SH-SY5Y (cell line): Measurements from ENCODE around the gene KNSTRN.

Source experiments
- GATA2 ChIP-seq: IDR thresholded peaks from 2 replicates; pipeline ENCODE4 v1.6.1; 2011; ENCODE audit warnings: mild to moderate bottlenecking, low read depth, low read length
- GATA3 ChIP-seq: IDR thresholded peaks from 2 replicates; pipeline ENCODE4 v1.6.1; 2011; ENCODE audit warnings: low read depth, mild to moderate bottlenecking, low read length, moderate library complexity

Gene KNSTRN

DNA sequence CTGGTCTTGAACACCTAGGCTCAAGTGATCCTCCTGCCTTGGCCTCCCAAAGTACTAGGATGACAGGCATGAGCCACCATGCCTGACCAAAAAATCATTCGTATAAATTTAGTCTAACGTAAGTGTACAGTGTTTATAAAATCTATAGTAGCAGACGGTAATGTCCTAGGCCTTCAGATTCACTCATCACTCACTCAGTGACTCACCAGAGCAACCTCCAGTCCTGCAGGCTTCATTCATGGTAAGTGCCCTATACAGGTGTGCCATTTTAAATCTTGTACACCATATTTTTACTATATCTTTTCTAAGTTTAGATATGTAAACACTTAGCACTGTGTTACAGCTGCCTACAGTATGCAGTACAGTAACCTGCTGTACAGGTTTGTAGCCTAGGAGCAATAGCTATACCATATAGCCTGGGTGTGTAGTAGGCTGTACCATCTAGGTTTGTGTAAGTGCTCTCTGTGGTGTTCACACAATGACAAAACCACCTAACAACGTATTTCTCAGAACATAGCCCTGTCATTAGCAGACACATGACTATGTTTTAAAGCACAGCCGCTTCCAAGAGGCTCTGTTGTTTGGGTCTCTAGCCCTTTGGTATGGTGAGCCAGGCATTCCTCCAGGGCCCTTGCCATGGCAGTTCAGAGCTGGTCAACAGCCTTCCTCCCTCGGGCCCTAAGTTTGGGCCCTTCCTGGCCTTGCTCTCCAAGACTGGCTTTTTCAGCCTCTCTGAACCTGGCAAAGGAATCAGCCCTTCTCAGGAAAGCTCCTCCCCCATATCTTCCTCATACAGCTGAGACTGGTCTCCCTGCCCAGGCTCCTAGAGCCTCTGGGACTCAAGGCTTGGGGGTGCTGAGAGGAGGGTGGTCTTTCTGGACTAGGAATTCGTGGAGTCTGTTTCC is 39.9 kb upstream of the KNSTRN start:
- TF ChIP-seq GATA3: no peak
- TF ChIP-seq GATA2: no peak

DNA sequence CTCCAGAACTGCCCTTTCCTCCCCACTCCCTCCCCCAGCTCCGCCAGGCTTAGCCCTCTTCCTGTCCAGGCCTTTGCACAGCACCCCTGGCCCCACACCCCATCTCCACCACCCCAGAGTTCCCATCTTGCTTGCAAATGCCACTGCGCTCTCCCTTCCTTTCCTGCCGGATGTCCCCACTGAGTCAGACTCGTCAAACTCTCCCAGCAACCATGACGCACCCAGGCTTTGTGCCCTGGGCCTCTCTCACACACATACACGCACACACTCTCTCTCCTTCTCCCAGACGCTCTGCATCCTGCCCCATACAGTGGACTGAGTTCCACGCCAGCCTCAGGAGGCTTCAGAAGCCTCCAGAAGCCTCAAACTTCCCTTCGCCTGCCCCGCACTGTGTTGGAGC is 39.0 kb upstream of the KNSTRN start:
- TF ChIP-seq GATA2 (no peak), GATA3 (no peak)

DNA sequence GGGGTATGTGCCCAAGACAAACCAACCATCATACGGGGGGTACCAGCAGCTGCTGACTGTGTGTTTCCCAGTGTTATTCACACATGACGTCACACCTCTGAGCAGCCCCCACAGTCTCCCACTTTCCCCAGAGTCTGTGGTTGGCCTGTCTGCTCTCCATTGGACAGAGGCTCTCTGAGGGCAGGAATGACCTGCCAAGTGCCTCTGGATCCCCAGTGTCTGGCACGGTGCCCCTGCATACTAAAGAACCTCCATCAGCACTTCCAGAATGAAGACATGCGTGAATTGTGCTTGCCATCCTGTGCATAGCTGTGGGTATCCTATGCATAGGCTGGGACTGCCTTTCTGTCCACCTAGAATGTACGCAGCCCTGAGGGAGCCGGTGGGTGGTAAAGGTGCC is 38.3 kb upstream of the KNSTRN start:
- TF ChIP-seq GATA3: no peak
- TF ChIP-seq GATA2: no peak

DNA sequence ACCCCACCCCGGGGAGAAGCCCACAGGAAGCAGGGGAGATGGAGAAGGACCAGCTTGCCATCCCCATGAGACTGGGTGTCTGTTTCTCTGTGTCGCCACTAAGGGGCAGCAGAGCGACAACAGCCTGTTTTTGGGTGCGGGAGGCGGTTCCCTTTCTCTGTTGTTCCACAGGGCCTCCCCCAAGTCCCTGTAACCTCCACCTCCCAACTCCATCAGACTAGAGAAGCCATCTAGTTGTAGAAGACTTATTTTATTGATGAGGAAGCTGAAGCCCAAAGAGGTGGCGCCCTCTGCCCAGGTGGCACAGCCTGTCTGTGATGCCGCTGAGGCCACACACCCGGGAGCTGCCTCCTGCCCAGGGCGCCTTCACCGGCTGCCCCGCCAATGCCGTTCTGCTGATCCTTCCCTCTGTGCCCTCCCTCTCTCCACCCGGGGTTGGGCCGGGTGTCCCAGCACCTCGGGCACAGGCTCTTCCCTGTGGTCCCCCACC is 37.8 kb upstream of the KNSTRN start:
- TF ChIP-seq GATA3 (no peak), GATA2 (no peak)

DNA sequence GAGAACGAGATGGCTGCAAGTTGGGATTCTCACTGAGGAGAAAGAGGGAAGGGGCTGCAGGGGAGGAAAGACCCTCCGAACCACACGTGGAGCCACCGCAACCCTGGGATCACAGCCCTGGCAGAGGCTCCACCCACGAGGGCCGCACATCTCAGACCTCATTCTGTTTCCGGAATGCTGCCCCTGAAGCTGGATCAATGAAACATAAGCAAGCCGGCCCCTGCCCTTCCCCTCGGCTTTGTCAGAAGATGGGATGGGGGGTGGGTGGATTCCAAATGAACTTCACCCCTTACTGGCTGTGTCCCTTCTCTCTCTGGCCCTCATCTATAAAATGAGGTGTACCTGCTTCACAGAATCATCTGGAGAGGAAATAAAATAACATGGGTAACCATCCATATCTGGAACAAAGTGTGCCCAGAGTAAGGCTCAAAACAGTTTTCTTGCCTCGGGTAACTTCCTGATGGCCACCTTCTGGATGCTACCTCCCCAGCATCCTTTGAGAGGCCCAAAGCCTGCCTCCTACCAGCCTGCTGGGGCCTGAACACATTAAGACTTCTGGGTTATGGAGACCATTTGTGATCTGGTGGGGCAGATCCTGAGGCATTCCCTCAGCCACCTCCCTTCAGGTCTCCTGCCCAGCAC is 37.2 kb upstream of the KNSTRN start:
- TF ChIP-seq GATA2 (no peak), GATA3 (no peak)

DNA sequence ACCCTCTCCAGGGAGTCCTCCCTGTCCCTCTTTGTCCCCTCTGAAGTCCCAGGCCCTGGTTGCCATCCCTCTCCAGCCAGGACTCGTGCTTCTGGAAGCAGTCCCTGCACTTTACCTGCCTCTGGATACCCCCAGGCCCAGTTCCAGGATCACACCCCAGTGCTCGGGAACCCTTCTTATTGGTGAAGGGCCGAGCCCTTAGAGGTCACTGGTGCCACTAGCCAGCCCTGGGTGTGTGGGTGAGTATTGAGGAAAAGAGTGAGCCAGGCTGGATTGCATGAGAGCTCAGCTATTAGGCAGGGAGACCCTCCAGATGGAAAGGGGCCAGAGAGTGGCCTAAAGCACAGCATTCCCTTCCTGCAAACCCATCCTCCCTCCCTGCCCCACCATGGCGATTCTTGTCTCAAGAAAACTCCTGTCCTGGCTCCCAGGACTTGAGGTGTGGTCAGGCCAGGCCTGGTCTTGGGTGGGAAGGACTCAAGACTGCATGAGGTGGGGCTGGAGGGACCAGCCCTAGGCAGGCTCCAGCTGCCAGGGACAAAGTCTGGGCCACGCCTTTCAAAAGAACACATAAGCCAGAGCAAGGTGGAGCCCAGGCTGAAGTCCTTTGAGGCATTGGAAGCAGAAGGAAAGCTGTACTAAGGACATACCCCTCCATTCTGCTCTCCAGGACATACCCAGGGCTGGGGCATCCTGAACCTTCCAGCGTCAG is 36.5 kb upstream of the KNSTRN start:
- TF ChIP-seq GATA2 (no peak), GATA3 (no peak)

DNA sequence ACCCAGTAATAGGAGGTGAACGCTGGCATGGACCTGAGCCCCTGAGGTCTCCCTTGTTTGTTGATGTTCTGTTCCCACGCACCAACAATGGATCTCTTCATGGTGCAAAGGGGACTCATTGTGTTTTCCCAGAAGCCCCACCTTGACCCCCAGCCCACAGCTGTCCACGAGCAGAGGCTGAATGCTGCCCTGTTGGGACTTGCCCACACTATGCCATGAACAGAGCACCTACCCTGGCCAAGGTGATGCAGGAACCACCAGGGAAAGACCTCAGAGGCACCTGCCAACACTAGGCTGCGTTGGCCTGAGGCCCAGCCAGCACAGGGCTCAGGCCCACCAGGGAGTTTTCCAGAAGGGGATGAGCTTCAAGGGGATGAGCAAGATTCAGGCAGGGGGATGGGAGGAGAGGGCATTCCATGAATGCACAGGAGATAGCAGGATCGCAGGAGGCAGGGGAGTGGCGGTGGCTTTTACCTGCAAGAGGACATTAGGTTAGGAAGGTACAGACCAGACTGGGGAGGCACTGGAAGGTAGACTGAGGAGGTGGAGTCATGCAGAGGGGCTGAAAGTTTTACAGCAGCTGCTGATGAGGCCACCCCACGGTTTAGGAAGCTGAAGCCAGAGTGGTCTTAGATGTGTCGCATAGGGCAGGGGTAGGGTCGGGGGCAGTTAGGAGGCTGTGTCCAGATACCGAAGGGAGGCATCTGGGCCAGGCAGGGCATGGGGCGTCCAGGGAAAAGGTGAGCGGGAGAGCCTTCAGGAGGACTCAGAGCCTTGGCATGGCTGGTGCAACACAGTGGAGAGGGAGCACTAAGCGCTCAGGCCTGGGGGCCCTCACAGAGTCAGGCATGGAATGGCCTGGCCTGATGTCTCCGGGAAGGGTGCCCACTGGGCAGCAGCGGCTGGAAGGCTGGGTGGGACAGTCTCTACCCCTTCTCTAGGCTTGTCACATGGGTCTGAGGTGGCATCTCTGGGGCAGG is 35.7 kb upstream of the KNSTRN start:
- no peak for TF ChIP-seq GATA2
- TF ChIP-seq GATA3: no peak

DNA sequence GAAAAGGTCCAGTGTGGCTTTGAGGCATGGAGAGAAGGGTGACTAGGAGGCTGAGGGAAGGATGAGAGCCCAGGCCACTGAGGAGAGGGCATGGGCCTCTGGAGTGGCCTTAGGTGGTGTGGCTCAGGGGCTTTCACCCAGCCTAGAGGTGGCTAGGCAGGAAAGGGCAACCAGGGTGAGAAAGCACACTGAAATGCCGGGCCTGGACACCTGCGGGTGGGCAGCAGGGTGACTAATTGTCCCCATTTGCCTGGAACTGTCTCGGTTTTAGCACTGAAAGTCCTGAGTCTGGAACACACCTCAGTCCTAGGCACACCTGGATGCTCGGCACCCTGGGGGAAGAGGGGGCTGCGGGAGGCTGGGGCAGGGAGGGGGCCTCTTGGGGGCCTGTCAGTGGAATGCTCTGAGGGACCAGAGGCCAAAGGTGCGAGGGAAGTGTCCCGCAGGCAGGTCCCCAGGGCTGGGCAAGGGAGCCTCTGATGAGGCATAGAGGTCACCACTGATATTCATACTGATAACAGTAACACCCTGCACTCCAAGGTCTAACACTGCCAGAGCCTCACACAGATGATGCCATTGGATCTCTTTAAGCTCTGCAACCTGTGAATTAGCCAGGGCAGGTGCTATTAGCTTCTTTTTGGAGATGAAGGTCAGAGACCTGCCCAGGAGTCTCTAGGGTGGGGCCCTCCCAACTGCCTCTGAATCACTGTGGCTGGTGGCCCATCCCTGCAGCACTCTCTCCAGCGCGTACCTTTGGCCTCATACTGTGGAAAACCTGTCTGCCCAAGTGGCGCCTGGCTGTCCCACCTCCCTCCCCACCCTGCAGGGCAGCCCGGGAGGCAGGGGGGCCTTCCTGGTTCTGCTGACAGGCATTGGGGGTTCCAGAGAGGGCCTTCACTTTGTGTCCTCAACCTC is 34.7 kb upstream of the KNSTRN start:
- TF ChIP-seq GATA2 (no peak), GATA3 (no peak)

DNA sequence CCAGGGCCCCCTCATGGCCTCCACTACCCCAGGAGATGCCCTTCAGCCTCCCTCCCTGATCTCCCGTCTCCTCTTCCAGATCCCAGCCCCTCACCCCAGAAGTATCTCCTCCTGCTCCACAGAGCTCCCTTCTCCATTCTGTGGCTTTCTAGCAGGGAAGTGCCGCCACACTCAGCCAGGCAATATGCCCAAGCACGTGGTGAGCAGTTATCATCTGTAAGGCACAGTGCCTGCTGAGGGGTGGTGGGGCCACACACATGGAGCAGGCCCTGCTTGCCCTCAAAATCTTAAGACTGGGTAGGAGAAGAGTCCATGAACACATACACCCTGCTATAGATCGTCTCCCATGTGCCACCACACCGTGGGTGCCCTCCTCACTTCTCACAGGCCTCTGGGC is 34.0 kb upstream of the KNSTRN start:
- TF ChIP-seq GATA2 (no peak), GATA3 (no peak)

DNA sequence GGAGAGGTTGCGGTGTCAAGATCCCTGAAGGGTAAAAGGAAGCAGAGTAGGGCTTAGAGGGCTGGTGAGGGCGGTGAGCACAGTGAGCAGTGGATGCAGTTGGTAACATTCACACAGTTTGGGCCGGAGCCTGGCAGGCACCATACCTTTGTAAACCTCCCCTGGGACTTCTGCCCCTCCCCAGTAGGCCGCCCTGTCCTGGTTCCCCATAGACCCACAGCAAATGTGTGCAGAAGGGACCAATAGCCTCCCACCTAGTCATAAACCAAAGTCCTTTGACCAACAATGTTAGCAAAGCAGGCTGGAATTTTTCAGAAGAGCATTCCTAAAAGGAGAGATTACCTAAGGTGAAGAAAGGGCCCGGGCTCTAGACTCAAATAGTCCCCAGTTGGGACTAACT is 33.4 kb upstream of the KNSTRN start:
- TF ChIP-seq GATA3 (no peak), GATA2 (no peak)

DNA sequence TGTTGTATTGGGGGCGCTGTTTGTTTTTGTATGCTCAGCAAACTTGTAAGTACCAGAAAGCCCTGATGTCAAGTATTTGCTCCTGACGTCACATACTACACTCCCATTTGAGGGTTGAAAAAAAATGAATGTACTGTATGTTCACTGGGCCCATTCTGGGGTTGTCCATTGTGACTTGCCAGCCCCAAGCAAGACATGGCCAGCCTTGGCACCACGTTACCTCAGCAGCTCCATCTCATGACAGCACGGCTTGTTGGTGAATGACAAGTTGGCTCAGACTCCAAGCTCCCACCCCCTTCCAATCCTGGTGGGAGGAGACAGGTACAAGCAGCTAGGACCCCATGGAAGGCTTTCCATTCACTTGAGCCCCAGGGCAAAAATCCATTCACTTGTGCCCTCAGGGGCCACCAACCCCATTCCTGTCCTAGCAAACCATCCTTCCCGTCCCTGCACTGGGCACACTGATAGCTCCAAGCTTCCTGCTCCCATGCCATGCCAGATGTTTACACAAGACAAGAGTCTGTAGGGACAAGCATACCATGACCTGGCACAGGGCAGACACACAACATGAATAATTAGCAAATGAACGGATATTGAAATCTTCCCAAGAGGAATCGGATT is 30.1 kb upstream of the KNSTRN start:
- TF ChIP-seq GATA2 (no peak), GATA3 (no peak)

DNA sequence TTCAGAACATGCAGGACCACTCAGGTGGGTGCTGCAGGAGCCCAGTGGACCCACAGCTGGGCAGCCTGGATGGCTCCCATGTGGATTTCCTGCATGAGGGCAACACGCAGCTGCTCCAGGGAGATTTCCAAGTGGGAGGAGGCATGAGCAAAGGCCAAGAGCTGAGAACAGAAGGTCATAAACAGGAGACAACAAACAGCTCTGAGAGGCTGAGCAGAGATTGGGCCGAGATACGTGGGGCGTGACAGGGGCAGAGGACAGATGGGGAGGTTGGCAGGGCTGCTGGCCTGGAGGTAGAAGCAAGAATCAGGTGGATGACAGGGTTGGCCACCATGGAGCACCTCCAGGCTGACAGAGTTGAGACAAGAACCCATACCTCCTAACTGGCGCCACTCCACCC is 28.8 kb upstream of the KNSTRN start:
- TF ChIP-seq GATA2 (no peak), GATA3 (no peak)

DNA sequence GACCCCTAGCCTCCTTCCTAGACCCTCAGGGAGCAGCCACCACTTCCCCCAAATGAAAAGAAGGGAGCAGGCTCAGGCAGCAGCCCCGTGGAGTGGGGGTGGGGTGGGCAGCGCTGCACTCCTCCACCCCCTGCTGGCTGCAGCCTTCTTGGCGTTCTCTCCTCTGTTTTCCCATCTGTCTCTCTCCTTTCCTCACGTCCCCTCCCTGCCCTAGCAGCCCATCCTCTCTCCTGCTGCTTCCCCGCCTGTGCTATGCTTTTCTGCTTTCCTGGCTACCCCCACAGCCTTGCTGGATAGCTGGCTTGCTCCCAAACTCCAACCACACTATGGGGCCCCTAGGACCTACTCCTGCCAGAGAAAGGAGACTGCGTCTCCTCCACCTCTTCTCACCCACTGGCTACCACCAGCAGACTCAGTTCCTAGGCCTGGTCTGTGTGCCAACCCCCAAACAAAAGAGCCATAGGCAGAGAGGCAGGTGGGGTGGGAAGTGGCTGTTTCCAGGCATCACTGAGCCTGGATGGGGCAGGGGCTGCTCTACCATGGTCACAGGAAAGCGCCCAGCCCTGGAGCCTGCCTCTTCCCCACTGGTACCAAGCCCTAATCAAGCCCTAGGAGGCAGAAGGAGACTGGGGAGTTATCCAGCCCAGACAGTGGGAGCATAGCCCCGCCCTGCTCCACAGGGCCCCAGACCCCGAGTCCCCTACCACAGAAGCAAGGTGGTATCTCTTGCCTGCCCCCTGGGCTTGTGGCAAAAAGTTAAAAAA is 27.9 kb upstream of the KNSTRN start:
- TF ChIP-seq GATA2: no peak
- TF ChIP-seq GATA3: no peak
